SK-N-MC (cell line): ENCODE measurements around the gene RHBG.

Experiments
- DNase-seq: peaks from one replicate; pipeline ENCODE4 v3.0.0-alpha.2; 2011; ENCODE audit warnings: low read depth, low spot score
- H3K27ac ChIP-seq: fragments of 200-600 bp; sonication (generic); 2 replicates; pipeline ENCODE4 v1.5.1; 2016; ENCODE audit warnings: mixed run types
- H3K36me3 ChIP-seq: fragments of 200-600 bp; sonication (generic); 2 replicates; pipeline ENCODE4 v1.6.1; 2017; ENCODE audit warnings: antibody characterized with exemption, low read length, mixed read lengths; ENCODE audit not compliant: insufficient read depth
- H3K4me3 ChIP-seq: fragments of 200-600 bp; sonication (generic); 2 replicates; pipeline ENCODE4 v1.5.1; 2016
- H3K9ac ChIP-seq: fragments of 200-600 bp; sonication (generic); 2 replicates; pipeline ENCODE4 v1.8.0; 2017; ENCODE audit warnings: mixed run types, mixed read lengths; ENCODE audit not compliant: insufficient read length
- H3K9me3 ChIP-seq: fragments of 200-600 bp; sonication (generic); 2 replicates; pipeline ENCODE4 v1.6.1; 2017; ENCODE audit warnings: low read depth, mild to moderate bottlenecking, antibody characterized with exemption, low read length, moderate library complexity, mixed read lengths
- EZH2 ChIP-seq: fragments of 200-600 bp; sonication (generic); IDR thresholded peaks from one replicate; pipeline ENCODE4 v1.6.1; 2017; ENCODE audit warnings: antibody characterized with exemption
- FOXP2 ChIP-seq: optimal IDR thresholded peaks from 2 replicates; pipeline ENCODE3; 2011; ENCODE audit warnings: mild to moderate bottlenecking, moderate library complexity; ENCODE audit not compliant: insufficient read depth; ENCODE audit errors: extremely low read length, control extremely low read depth
- POLR2AphosphoS5 ChIP-seq: IDR thresholded peaks from 2 replicates; pipeline ENCODE4 v1.6.1; 2012; ENCODE audit warnings: mild to moderate bottlenecking, low read depth, low read length, borderline replicate concordance

RHBG gene

DNA sequence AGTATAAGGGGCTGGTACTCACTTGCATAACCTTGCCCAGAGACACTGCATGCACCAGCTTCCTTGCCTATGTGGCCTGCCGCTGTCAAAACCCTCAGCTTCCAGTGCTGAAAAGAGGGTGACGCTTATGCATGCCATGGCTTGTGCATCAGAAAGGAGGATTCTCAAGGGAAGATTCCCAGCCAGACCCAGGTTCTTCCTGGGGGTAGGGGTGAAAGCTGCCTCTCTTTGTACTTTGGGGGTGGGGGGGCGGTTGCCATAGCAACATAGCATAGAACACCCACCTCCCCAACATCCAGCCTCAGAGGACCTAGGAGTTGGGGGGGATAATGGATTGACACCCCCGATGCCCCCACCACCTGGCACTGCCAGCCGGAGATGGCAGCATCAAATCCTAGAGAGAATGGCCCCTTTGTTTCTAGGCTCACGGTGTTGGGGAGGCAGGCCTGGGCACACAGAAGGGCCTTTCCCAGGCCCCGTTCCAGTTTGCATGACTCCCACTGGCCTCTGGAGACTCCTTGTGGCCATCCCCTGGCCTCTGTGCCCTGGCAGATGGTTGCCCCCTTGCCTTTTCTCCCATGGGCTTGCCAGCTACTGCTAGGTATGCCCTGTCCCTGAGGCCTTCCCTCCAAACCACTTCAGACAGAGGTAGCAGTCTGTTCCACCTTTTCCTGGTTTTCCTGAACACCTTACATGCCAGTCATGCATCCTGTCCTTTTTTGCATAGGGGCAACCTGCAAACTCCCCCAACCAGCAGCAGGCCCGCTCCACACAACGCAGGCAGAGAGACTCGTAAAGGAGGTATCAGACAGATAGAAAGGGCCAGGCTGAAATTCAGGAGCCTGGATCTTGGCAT is 44.6 kb downstream of the RHBG start:
- TF ChIP-seq POLR2AphosphoS5: no peak
- no peak for TF ChIP-seq EZH2
- no peak for TF ChIP-seq FOXP2
- Histone ChIP-seq H3K36me3 (no peaks in the 10 kb centered on the region), H3K9ac (no peak overlapping the region), H3K4me3 (no peak overlapping the region), H3K9me3 (no peaks in the 10 kb centered on the region), H3K27ac (no peak overlapping the region)
- no peak for DNase-seq

GRCh38 chr1:156414461-156415064 is 45.6 kb downstream of the RHBG start:
- Histone ChIP-seq H3K9ac (no peak overlapping the region), H3K4me3 (no peak overlapping the region), H3K27ac (no peak overlapping the region), H3K36me3 (no peaks in the 10 kb centered on the region), H3K9me3 (no peaks in the 10 kb centered on the region)
- DNase-seq: no peak
- TF ChIP-seq EZH2: no peak
- no peak for TF ChIP-seq FOXP2
- no peak for TF ChIP-seq POLR2AphosphoS5

- Histone ChIP-seq H3K9me3 (no peaks in the 10 kb centered on the region), H3K4me3 (no peak overlapping the region), H3K36me3 (no peaks in the 10 kb centered on the region), H3K27ac (no peak overlapping the region), H3K9ac (no peak overlapping the region)
- no peak for TF ChIP-seq POLR2AphosphoS5
- TF ChIP-seq EZH2: no peak
- TF ChIP-seq FOXP2: no peak
- DNase-seq: no peak
Measured at GRCh38 chr1:156416993-156417392, 48.0 kb downstream of the RHBG start.

- Histone ChIP-seq H3K27ac (no peak overlapping the region), H3K36me3 (no peaks in the 10 kb centered on the region), H3K9me3 (no peaks in the 10 kb centered on the region), H3K9ac (no peak overlapping the region), H3K4me3 (no peak overlapping the region)
- DNase-seq: no peak
- TF ChIP-seq POLR2AphosphoS5 (no peak), FOXP2 (no peak), EZH2 (no peak)
Measured at GRCh38 chr1:156417401-156418020, 48.5 kb downstream of the RHBG start.

DNA sequence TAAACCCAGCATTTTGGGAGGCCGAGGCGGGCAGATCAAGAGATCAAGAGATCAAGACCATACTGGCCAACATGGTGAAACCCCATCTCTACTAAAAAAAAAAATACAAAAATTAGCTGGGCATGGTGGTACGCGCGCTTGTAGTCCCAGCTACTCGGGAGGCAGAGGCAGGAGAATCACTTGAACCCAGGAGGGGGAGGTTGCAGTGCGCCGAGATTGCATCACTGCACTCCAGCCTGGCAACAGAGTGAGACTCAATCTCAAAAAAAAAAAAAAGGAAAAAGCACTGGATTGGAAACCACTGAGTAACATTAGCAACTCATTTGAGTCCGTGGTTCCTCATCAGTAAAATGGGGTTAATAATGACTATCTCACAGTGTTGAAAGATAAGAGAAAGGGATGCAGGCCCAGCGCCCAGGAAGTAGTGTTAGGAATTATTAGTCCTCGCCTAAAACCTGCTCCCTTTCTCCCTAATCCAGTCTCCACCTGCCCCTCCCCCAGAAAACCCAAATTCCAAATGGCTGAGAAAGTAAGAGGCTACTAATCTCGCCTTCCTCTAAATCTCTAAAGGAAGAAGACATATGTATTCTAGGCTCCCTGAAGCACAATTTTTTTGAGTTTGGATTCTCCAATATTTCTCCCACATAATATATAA is 49.5 kb downstream of the RHBG start:
- DNase-seq: no peak
- no peak overlapping the region for H3K27ac ChIP-seq
- no peak overlapping the region for H3K9ac ChIP-seq
- no peaks in the 10 kb centered on the region for H3K36me3 ChIP-seq
- no peaks in the 10 kb centered on the region for H3K9me3 ChIP-seq
- TF ChIP-seq FOXP2 (no peak), POLR2AphosphoS5 (no peak), EZH2 (no peak)
- H3K4me3 ChIP-seq: no peak overlapping the region

GRCh38 chr1:156419854-156420204 is 50.8 kb downstream of the RHBG start:
- Histone ChIP-seq H3K9me3 (no peaks in the 10 kb centered on the region), H3K27ac (no peak overlapping the region), H3K4me3 (no peak overlapping the region), H3K36me3 (no peaks in the 10 kb centered on the region), H3K9ac (no peak overlapping the region)
- no peak for DNase-seq
- TF ChIP-seq POLR2AphosphoS5 (no peak), EZH2 (no peak), FOXP2 (no peak)

GRCh38 chr1:156420205-156421061 is 51.4 kb downstream of the RHBG start:
- Histone ChIP-seq H3K4me3 (no peak overlapping the region; the same call in 1 of the 2 replicates), H3K9ac (no peak overlapping the region), H3K36me3 (no peaks in the 10 kb centered on the region), H3K27ac (no peak overlapping the region), H3K9me3 (no peaks in the 10 kb centered on the region)
- no peak for DNase-seq
- TF ChIP-seq FOXP2 (no peak), EZH2 (peak; percentile 100)
